ENCODE measurements around the gene FES.
"Not testable (repeated sequence)": the region's sequence is repeated elsewhere in the genome, so short reads cannot be mapped to it uniquely, and the experiment has no call there.

FES gene

DNA sequence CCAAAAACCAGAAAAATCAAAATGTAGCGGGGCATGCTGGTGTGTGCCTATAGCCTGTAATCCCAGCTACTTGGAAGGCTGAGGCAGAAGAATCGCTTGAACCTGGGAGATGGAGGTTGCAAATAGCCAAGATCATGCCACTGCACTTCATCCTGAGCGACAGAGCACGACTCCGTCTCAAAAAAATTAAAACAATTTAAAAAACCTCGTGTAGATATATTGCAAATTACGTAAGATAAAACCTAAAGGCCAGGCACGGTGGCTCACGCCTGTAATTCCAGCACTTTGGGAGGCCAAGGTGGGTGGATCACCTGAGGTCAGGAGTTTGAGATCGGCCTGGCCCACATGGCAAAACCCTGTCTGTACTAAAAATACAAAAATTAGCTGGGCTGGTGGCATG is 42.5 kb downstream of the FES start:
- 96% methylated on average over 10 of the region's 10 CpGs for WGBS
- H3K4me1 ChIP-seq (ENCODE audit: insufficient read depth, low read length); H3K27ac ChIP-seq (ENCODE audit: low read depth, low read length); H3K9me3 ChIP-seq (ENCODE audit: insufficient read depth, low read depth, low read length); H3K36me3 ChIP-seq (ENCODE audit: insufficient read depth, low read length); H3K9ac ChIP-seq (ENCODE audit: low read depth, low read length); H3K27me3 ChIP-seq (ENCODE audit: insufficient read depth, low read length); H3K4me3 ChIP-seq (ENCODE audit: low read length): not testable (repeated sequence)

GRCh38 chr15:90928106-90928505 is 43.8 kb downstream of the FES start:
- WGBS, result 96% methylated on average over 7 of the region's 7 CpGs
- not testable (repeated sequence) for H3K4me1 ChIP-seq (ENCODE audit: insufficient read depth, low read length); H3K9me3 ChIP-seq (ENCODE audit: insufficient read depth, low read depth, low read length); H3K36me3 ChIP-seq (ENCODE audit: insufficient read depth, low read length); H3K9ac ChIP-seq (ENCODE audit: low read depth, low read length); H3K27ac ChIP-seq (ENCODE audit: low read depth, low read length); H3K4me3 ChIP-seq (ENCODE audit: low read length); H3K27me3 ChIP-seq (ENCODE audit: insufficient read depth, low read length)

GRCh38 chr15:90929246-90930019 is 45.1 kb downstream of the FES start:
- Histone ChIP-seq H3K9me3 (ENCODE audit: insufficient read depth, low read depth, low read length) (no peaks in the 10 kb centered on the region), H3K4me1 (ENCODE audit: insufficient read depth, low read length) (no peaks in the 10 kb centered on the region; the same call in 1 of the 2 replicates), H3K27me3 (ENCODE audit: insufficient read depth, low read length) (peaks cover 15% of the 10 kb centered on the region), H3K36me3 (ENCODE audit: insufficient read depth, low read length) (no peaks in the 10 kb centered on the region), H3K4me3 (ENCODE audit: low read length) (no peak overlapping the region), H3K27ac (ENCODE audit: low read depth, low read length) (no peak overlapping the region), H3K9ac (ENCODE audit: low read depth, low read length) (no peak overlapping the region)
- WGBS, result 96% methylated on average over 21 of the region's 21 CpGs

DNA sequence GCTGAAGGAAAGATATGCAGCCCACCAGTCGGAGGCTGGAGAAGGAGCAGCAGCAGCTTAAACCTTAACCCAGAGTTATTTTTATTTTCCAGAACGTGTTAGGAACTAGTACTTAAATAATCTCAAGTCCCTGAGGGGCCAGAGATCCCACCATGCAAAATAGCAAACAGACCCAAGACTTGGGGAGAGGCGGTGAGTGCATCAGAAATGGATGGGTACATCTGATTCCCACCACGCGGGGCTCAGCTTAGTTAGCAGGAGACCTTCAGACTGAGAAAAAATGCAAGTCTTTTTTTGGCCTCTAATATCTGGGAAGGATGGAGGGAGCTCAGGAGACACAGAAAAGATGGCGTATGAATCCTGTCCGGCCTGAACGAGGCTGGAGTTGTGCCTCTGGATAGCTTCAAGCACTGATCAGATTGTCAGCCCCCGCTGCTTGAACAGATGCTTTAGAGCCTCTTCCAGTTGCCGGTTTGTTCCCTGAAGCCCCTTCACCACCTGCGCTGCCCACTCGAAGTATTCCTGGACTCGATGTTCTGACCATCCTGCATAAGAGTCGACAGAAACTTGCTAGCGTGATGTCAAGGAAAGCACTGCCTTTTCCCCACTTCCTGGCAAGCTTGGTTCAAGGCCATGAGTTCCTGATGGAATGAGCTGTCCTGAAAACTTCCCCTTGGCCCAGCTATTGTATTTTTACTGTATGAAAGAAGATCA is 46.7 kb downstream of the FES start:
- Histone ChIP-seq H3K27me3 (ENCODE audit: insufficient read depth, low read length) (peaks cover 15% of the 10 kb centered on the region), H3K4me3 (ENCODE audit: low read length) (peak overlapping the region; percentile 75; the same call in 1 of the 2 replicates), H3K27ac (ENCODE audit: low read depth, low read length) (no peak overlapping the region), H3K9ac (ENCODE audit: low read depth, low read length) (no peak overlapping the region), H3K9me3 (ENCODE audit: insufficient read depth, low read depth, low read length) (no peaks in the 10 kb centered on the region), H3K4me1 (ENCODE audit: insufficient read depth, low read length) (no peaks in the 10 kb centered on the region; the same call in 1 of the 2 replicates), H3K36me3 (ENCODE audit: insufficient read depth, low read length) (no peaks in the 10 kb centered on the region)
- 94% methylated on average over 15 of the region's 15 CpGs for whole genome bisulfite sequencing

DNA sequence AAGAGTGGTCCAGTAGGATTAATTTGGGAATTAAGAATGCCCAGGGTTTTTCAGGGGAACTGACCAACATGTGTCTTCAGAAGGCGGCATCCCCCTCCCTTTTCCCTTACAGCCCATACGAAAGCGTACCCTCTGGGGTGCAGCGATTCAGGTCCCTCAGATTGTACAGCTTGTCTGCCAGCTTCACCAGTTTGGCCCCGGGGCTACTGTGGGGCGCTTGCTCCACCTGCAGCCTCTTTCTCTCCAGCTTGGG is 47.2 kb downstream of the FES start:
- Histone ChIP-seq H3K4me3 (ENCODE audit: low read length) (peak overlapping the region; percentile 75), H3K9ac (ENCODE audit: low read depth, low read length) (no peak overlapping the region), H3K27me3 (ENCODE audit: insufficient read depth, low read length) (peaks cover 15% of the 10 kb centered on the region), H3K9me3 (ENCODE audit: insufficient read depth, low read depth, low read length) (no peaks in the 10 kb centered on the region), H3K4me1 (ENCODE audit: insufficient read depth, low read length) (no peaks in the 10 kb centered on the region; the same call in 1 of the 2 replicates), H3K27ac (ENCODE audit: low read depth, low read length) (no peak overlapping the region), H3K36me3 (ENCODE audit: insufficient read depth, low read length) (peaks cover 3% of the 10 kb centered on the region)
- 43% methylated on average over 6 of the region's 6 CpGs for WGBS

- Histone ChIP-seq H3K4me1 (ENCODE audit: insufficient read depth, low read length) (no peaks in the 10 kb centered on the region; the same call in 1 of the 2 replicates), H3K9ac (ENCODE audit: low read depth, low read length) (peak within 1 kb of the TSS; percentile 64), H3K27me3 (ENCODE audit: insufficient read depth, low read length) (peaks cover 15% of the 10 kb centered on the region), H3K4me3 (ENCODE audit: low read length) (peak within 1 kb of the TSS; percentile 75), H3K36me3 (ENCODE audit: insufficient read depth, low read length) (peaks cover 8% of the 10 kb centered on the region), H3K9me3 (ENCODE audit: insufficient read depth, low read depth, low read length) (no peaks in the 10 kb centered on the region), H3K27ac (ENCODE audit: low read depth, low read length) (0 out of 2 replicates have a peak within 1 kb of the TSS, but pooled peaks have one; percentile 16)
- under 1% methylated on average over 52 of the region's 52 CpGs for WGBS
Observed at GRCh38 chr15:90931828-90932659, 47.7 kb downstream of the FES start, which contains the start of gene HDDC3. Gene HDDC3, minus strand, starts transcription at chr15:90932549. Its CDS starts 9 bp downstream, at chr15:90932540.

- peak overlapping the region; percentile 75 for H3K4me3 ChIP-seq (ENCODE audit: low read length)
- H3K9ac ChIP-seq (ENCODE audit: low read depth, low read length), result no peak overlapping the region
- no peak overlapping the region for H3K27ac ChIP-seq (ENCODE audit: low read depth, low read length)
- 26% methylated on average over 5 of the region's 5 CpGs for WGBS
- no peaks in the 10 kb centered on the region for H3K9me3 ChIP-seq (ENCODE audit: insufficient read depth, low read depth, low read length)
- H3K36me3 ChIP-seq (ENCODE audit: insufficient read depth, low read length), result peaks cover 11% of the 10 kb centered on the region
- no peaks in the 10 kb centered on the region; the same call in 1 of the 2 replicates for H3K4me1 ChIP-seq (ENCODE audit: insufficient read depth, low read length)
- peaks cover 15% of the 10 kb centered on the region for H3K27me3 ChIP-seq (ENCODE audit: insufficient read depth, low read length)
Observed at GRCh38 chr15:90932660-90932991, 48.3 kb downstream of the FES start.

DNA sequence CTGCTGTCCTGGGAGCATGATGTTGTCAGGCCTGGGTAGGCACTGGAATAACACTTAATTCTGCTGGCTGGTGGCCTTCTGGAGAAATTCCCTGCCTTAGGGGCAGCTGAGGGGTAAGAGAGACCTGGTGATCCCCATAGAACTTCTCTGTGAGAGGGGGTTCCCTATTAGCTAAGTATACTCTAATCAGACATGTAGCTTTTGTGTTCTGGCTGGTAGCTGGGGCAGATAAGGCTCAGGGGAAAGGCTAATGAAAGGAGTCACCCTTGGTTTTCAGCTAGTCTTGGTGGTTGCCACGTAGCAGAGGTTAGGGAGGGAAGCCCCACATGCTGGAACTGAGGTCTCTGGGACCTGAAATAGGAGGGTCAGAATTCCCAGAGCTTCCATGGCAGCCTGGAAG is 49.0 kb downstream of the FES start:
- peaks cover 15% of the 10 kb centered on the region for H3K27me3 ChIP-seq (ENCODE audit: insufficient read depth, low read length)

GRCh38 chr15:90934256-90934948 is 50.1 kb downstream of the FES start:
- Histone ChIP-seq H3K9me3 (ENCODE audit: insufficient read depth, low read depth, low read length) (no peaks in the 10 kb centered on the region), H3K4me3 (ENCODE audit: low read length) (peak overlapping the region; percentile 78), H3K27me3 (ENCODE audit: insufficient read depth, low read length) (peaks cover 15% of the 10 kb centered on the region), H3K4me1 (ENCODE audit: insufficient read depth, low read length) (no peaks in the 10 kb centered on the region; the same call in 1 of the 2 replicates), H3K36me3 (ENCODE audit: insufficient read depth, low read length) (peaks cover 26% of the 10 kb centered on the region), H3K27ac (ENCODE audit: low read depth, low read length) (no peak overlapping the region), H3K9ac (ENCODE audit: low read depth, low read length) (peak overlapping the region; percentile 20; the same call in 1 of the 2 replicates)
- WGBS, result 3% methylated on average over 19 of the region's 19 CpGs

More for the DNA sequence above, 49.0 kb downstream of the FES start:
- Histone ChIP-seq H3K4me3 (ENCODE audit: low read length) (no peak overlapping the region), H3K4me1 (ENCODE audit: insufficient read depth, low read length) (no peaks in the 10 kb centered on the region; the same call in 1 of the 2 replicates), H3K9me3 (ENCODE audit: insufficient read depth, low read depth, low read length) (no peaks in the 10 kb centered on the region), H3K9ac (ENCODE audit: low read depth, low read length) (no peak overlapping the region), H3K27ac (ENCODE audit: low read depth, low read length) (no peak overlapping the region), H3K36me3 (ENCODE audit: insufficient read depth, low read length) (peaks cover 17% of the 10 kb centered on the region)
- WGBS, result 78% methylated on average over 1 of the region's 1 CpG

- Histone ChIP-seq H3K27ac (ENCODE audit: low read depth, low read length) (no peak within 1 kb of the TSS), H3K9me3 (ENCODE audit: insufficient read depth, low read depth, low read length) (no peaks in the 10 kb centered on the region), H3K4me3 (ENCODE audit: low read length) (peak within 1 kb of the TSS; percentile 78), H3K36me3 (ENCODE audit: insufficient read depth, low read length) (peaks cover 33% of the 10 kb centered on the region), H3K9ac (ENCODE audit: low read depth, low read length) (peak within 1 kb of the TSS; percentile 66), H3K4me1 (ENCODE audit: insufficient read depth, low read length) (no peaks in the 10 kb centered on the region; the same call in 1 of the 2 replicates), H3K27me3 (ENCODE audit: insufficient read depth, low read length) (peaks cover 15% of the 10 kb centered on the region)
- WGBS, result under 1% methylated on average over 65 of the region's 65 CpGs
Observed at GRCh38 chr15:90934949-90935751, 50.8 kb downstream of the FES start, which contains the start of gene UNC45A. Gene UNC45A, plus strand, starts transcription at chr15:90935285. Its CDS starts 40 bp downstream, at chr15:90935325.

All from HUES64 (cell line).